Gastroesophageal sphincter (tissue), 4 donors: ENCODE results near the gene METRNL. TPM values are rescaled to one million over a fixed set of nuclear protein-coding genes. Genes with fewer than 3 reads are reported as not detected.

Experiments used
- ATAC-seq: fragments of 150-250 bp; one replicate; pipeline ENCODE4 v1.9.1; 2016; ENCODE audit warnings: mild to moderate bottlenecking, moderate library complexity
- H3K27ac ChIP-seq, 4 donors: fragments of 200-600 bp; sonication (generic) in 3 of 4; 1 replicate in 3 of 4; 2 replicates in 1 of 4; pipeline ENCODE4 v1.5.1; 2016 to 2019
- H3K27me3 ChIP-seq: fragments of 200-600 bp; sonication (generic); one replicate; pipeline ENCODE4 v1.5.1; 2019
- H3K36me3 ChIP-seq, 2 donors: fragments of 200-600 bp; sonication (generic); one replicate each; pipeline ENCODE4 v1.5.1; 2019; ENCODE audit warnings: control low read depth in 1 of 2
- H3K4me1 ChIP-seq, 3 donors: fragments of 200-600 bp; sonication (generic); 1 replicate in 2 of 3; 2 replicates in 1 of 3; pipeline ENCODE4 v1.5.1; 2016 to 2019; ENCODE audit warnings: control low read depth in 2 of 3
- H3K4me3 ChIP-seq, 2 donors: fragments of 200-600 bp; sonication (generic); one replicate each; pipeline ENCODE4 v1.5.1; 2019; ENCODE audit warnings: mild to moderate bottlenecking in 1 of 2, moderate library complexity in 1 of 2
- H3K9me3 ChIP-seq, 3 donors: fragments of 200-600 bp; sonication (generic); one replicate each; pipeline ENCODE4 v1.5.1; 2017 to 2019; ENCODE audit warnings: control low read depth in 2 of 3
- CTCF ChIP-seq, 4 experiments: fragments of 200-600 bp in 2 of 4; fragments of 450-650 bp in 2 of 4; sonication (generic) in 1 of 4; IDR thresholded peaks; one replicate each; pipeline ENCODE4 v1.5.1; 2017 to 2019; ENCODE audit warnings: antibody characterized with exemption in 4 of 4, mild to moderate bottlenecking in 2 of 4, moderate library complexity in 2 of 4
- EP300 ChIP-seq: sonication (generic); formaldehyde crosslinking; IDR thresholded peaks from one replicate; pipeline ENCODE4 v1.6.1; 2017; ENCODE audit warnings: antibody characterized with exemption, mild to moderate bottlenecking
- POLR2A ChIP-seq, 2 donors: fragments of 450-650 bp; IDR thresholded peaks; one replicate each; pipeline ENCODE4 v1.6.1; 2017; ENCODE audit warnings: antibody characterized with exemption in 2 of 2, mild to moderate bottlenecking in 2 of 2, moderate library complexity in 1 of 2
- POLR2AphosphoS5 ChIP-seq: sonication (generic); formaldehyde crosslinking; IDR thresholded peaks from one replicate; pipeline ENCODE4 v1.6.1; 2017; ENCODE audit warnings: antibody characterized with exemption
- whole genome bisulfite sequencing, 2 donors: methylation state at CpG; one replicate each; pipeline ENCODE4 v1.1.5; 2018; ENCODE audit warnings: low coverage in 1 of 2; 5-methylcytosine and 5-hydroxymethylcytosine counted together
- total RNA-seq, 4 donors: library from RNA; depleted of rRNA; stranded (reverse); fragments of >200 nt; gene quantifications; one replicate each; pipeline ENCODE4 v1.1.0, GENCODE V29; 2016

Gene METRNL
- total RNA-seq, 4 donors from 2014 or later: 41.1 to 82.6 (median 66.3) TPM

- no peak overlapping the region for H3K4me3 ChIP-seq
- 82 to 97% methylated on average over 5 to 6 of the region's 8 CpGs for WGBS, 2 donors
- H3K36me3 ChIP-seq: peaks cover 0 to 28% of the 10 kb centered on the region in 2 donors
- no peak for ATAC-seq
- peak overlapping the region in 3 of 4 donors; percentile 88 to 91 (median 90) for H3K27ac ChIP-seq
- TF ChIP-seq CTCF (IDR thresholded peaks at IDR 0.05) (no peak), POLR2A (IDR thresholded peaks at IDR 0.05) (no peak), POLR2AphosphoS5 (no peak), EP300 (no peak)
- H3K27me3 ChIP-seq: no peaks in the 10 kb centered on the region
- H3K4me1 ChIP-seq: peaks cover 0 to 83% (median 49%) of the 10 kb centered on the region in 3 donors
- H3K9me3 ChIP-seq: no peaks in the 10 kb centered on the region
These were observed 3.0 kb downstream of the METRNL start for GRCh38 chr17:83082424-83082823.

DNA sequence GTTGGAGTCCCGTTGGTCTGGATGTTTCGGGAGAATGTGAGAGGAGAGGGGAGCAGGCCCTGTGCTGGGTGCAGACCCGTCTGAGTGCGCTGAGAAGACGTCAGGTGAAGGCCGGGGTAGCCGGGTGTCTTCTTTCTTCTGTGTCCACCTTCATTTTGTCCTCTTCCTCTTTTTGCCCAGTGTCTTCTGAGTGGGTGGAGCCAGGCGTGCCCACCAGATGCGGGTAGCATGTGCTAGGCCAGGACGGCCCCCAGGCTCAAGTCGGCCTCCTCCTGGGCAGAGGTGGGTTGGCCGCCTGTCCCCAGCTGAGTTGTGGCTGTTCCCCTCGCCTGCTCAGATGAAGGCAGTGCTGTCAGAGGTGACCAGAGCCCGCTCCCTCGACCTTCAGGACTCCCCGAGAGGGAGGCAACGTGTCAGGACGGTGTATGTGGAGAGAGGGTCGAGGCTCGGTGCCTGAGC lies 3.5 kb downstream of the METRNL start:
- H3K27me3 ChIP-seq: no peaks in the 10 kb centered on the region
- peaks cover 0 to 83% (median 51%) of the 10 kb centered on the region in 3 donors for H3K4me1 ChIP-seq
- H3K27ac ChIP-seq: peak overlapping the region in 3 of 4 donors; percentile 88 to 91 (median 90)
- WGBS, 2 donors: 98% methylated on average over 6 of the region's 20 CpGs; no CpG with 5 or more reads in 1 of the 2 donors
- H3K36me3 ChIP-seq: peaks cover 0 to 33% of the 10 kb centered on the region in 2 donors
- TF ChIP-seq POLR2A (IDR thresholded peaks at IDR 0.05) (peak in 1 of 2 donors; percentile 16), POLR2AphosphoS5 (no peak), CTCF (IDR thresholded peaks at IDR 0.05) (no peak), EP300 (no peak)
- H3K4me3 ChIP-seq: peak overlapping the region in 1 of 2 donors; percentile 8
- H3K9me3 ChIP-seq: no peaks in the 10 kb centered on the region
- ATAC-seq: no peak

DNA sequence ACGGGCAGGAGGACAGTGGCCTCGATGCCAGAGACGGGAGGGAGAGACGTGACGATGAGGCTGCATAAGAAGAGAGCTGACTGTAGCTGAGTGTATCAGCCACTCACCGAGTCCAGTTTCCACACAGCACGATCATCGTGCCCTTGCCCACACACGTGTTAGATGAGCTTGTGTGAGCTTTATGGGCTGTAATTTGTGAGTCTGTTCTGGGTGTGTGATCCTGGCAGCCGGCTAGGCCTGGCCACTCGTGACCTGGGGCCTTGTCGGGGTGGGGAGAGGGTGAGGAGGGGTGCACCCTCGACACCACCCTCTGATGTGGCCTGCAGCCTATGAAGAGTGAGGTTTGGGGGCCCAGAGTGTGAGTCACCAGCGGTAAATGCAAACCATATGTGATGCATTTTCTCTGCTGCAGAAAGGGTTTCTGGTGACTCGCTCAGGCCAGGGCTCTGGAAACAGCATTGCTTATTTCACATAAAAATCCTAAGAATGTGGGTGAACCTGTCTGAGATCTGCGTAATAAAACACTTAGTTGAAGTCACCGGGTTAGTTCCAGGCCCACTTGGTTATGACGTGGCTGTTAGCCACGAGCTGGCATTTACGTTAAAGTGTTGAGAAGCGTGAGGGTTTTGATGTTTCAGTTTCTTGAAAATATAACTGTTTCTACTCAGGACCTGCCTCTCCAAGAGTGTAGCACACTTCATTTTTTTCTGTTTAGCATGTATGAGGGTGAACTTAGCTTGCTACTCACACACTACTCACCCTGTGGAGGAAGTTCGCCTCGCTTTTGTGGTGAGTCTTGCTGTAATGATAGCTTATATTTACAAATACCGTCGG lies 4.2 kb downstream of the METRNL start:
- TF ChIP-seq POLR2AphosphoS5 (no peak), EP300 (no peak), CTCF (IDR thresholded peaks at IDR 0.05) (no peak), POLR2A (IDR thresholded peaks at IDR 0.05) (peak in 1 of 2 donors; percentile 6)
- Histone ChIP-seq H3K27ac (peak overlapping the region in 3 of 4 donors; percentile 88 to 91 (median 90)), H3K27me3 (no peaks in the 10 kb centered on the region), H3K4me1 (peaks cover 0 to 83% (median 53%) of the 10 kb centered on the region in 3 donors), H3K36me3 (peaks cover 0 to 39% of the 10 kb centered on the region in 2 donors), H3K9me3 (no peaks in the 10 kb centered on the region), H3K4me3 (peak overlapping the region in 1 of 2 donors; percentile 8)
- ATAC-seq: peak; percentile 48
- WGBS, 2 donors: 25 to 32% methylated on average over 9 to 17 of the region's 25 CpGs

- Histone ChIP-seq H3K4me1 (peaks cover 0 to 83% (median 58%) of the 10 kb centered on the region in 3 donors), H3K4me3 (peak overlapping the region in 1 of 2 donors; percentile 8), H3K27me3 (no peaks in the 10 kb centered on the region), H3K9me3 (no peaks in the 10 kb centered on the region), H3K36me3 (peaks cover 0 to 44% of the 10 kb centered on the region in 2 donors), H3K27ac (peak overlapping the region in 3 of 4 donors; percentile 88 to 91 (median 90))
- no peak for ATAC-seq
- TF ChIP-seq POLR2AphosphoS5 (no peak), CTCF (IDR thresholded peaks at IDR 0.05) (no peak), POLR2A (IDR thresholded peaks at IDR 0.05) (no peak), EP300 (no peak)
- WGBS, 2 donors: 31 to 81% methylated on average over 3 to 5 of the region's 9 CpGs
These were observed 4.8 kb downstream of the METRNL start for GRCh38 chr17:83084214-83084613.
